Esophagus mucosa (tissue), 1 donor: Measurements from ENCODE around the gene ZFPM1. TPM values are rescaled to one million over a fixed set of nuclear protein-coding genes. Genes with fewer than 3 reads are reported as not detected.

ENCODE experiments used
- ATAC-seq: fragments of 200-7000 bp; cut with Tn5 transposase; one replicate; pipeline ENCODE4 v1.9.1; 2020
- total RNA-seq: library from RNA; stranded (reverse); gene quantifications from one replicate; pipeline ENCODE4 v1.2.4, GENCODE V29; 2023
- donor health status: DM: yes; HTN: yes; CAD: no.

The ZFPM1 gene
- total RNA-seq, 1 donor from 2014 or later: 3.2 TPM

GRCh38 chr16:88530051-88530857 is 77.2 kb downstream of the ZFPM1 start:
- ATAC-seq: no peak

DNA sequence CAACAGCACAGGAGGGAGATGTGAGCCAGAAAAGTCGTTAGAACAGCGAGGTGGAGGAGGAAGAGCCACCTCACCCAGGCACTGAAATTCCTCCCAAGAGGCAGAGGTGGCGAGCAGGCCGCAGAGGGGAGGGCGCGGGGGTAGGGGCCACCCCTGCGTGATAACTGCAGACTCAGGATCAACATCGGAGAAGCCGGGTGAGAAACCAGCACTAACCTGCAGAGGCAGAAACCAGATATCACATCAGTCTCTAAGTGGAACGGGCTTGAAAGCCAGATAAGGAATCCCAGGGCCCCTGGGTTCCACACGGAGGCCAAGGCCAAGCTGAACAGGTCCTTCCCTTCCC is 77.8 kb downstream of the ZFPM1 start:
- no peak for ATAC-seq

DNA sequence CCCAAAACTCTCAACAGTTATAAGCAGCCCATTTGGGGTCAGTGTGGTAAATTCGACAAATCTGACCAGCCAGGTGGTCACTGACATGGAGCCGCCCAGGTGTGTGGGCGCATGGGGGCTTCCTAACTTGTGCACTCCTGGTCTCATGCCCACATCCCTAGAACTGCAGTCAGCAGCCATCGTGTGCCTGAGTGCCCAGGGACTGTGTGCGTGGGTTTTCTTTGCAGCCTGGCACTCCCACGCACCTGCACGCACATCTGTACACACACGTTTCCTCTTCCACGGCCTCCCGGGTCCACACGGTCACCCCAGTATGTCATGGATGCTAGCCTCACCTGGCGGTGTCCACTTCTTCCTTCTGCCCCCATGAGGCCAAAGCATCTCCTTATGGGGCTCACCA is 78.3 kb downstream of the ZFPM1 start:
- no peak for ATAC-seq

DNA sequence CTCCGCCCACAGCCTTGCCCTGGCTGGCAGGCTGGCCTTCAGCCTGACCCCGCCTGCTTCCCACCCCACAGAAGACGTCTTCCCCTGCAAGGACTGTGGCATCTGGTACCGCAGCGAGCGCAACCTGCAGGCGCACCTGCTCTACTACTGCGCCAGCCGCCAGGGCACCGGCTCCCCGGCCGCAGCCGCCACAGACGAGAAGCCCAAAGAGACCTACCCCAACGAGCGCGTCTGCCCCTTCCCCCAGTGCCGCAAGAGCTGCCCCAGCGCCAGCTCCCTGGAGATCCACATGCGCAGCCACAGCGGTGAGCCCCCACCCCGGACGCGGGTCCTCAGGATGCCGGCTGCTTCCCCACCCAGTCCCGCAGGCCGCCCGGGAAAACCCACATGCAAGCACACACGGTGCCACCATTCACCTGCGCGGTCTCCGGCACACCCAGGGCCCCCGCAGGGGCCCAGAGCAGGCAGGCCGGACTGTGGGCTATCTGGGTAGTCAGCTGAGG is 78.9 kb downstream of the ZFPM1 start:
- no peak for ATAC-seq

GRCh38 chr16:88532434-88533241 is 79.6 kb downstream of the ZFPM1 start:
- no peak for ATAC-seq

GRCh38 chr16:88533381-88533917 is 80.4 kb downstream of the ZFPM1 start:
- peak; percentile 3 for ATAC-seq

GRCh38 chr16:88533932-88534637 is 81.0 kb downstream of the ZFPM1 start:
- peak; percentile 61 for ATAC-seq

DNA sequence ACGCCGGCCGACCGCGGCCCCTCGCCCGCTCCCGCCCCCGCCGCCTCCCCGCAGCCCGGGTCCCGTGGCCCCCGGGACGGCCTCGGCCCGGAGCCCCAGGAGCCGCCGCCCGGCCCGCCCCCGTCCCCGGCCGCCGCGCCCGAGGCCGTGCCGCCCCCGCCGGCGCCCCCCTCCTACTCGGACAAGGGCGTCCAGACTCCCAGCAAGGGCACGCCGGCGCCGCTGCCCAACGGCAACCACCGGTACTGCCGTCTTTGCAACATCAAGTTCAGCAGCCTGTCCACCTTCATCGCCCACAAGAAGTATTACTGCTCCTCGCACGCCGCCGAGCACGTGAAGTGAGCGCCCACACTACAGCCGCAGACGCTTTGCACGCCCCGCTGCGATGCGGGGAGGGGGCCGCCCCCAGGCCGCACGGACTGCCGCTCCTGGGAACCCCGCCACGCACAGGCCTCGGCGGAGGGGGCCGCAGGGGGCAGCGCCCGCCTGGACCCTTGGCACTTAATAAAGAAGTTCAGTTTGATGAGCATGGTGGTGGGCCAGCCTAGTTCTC is 81.6 kb downstream of the ZFPM1 start:
- no peak for ATAC-seq

DNA sequence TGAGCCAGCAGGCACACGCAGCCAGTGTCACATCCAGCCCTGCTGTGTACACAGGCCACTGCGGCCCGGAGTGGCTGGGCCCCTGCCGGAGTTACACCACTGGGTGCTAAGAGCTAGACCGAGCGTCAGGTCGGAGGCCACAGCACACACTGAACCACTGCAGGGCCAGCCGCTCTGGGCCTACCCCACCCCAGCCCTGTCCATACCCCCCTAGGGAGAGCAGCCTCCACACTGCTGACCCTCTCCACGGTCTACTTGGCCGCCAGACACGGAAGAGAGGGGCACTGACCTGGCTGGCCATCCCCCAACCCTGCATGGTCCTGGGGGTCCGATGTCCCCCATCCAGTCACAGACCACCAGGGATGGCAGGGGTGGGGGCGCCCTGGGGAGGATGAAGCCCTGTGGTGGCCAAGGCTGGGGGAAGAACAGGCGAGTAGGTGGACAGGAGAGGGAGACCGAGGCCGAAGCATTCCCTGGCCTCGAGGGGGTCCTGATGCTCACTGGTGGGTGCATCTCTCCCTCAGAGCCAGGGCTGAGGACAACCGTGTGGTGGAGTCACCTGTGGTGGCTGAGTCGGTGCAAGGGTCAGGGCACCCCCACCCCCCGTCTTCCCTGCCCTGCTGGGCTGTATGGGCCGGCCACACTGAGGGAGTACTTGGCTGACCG is 82.2 kb downstream of the ZFPM1 start:
- ATAC-seq: peak; percentile 1

DNA sequence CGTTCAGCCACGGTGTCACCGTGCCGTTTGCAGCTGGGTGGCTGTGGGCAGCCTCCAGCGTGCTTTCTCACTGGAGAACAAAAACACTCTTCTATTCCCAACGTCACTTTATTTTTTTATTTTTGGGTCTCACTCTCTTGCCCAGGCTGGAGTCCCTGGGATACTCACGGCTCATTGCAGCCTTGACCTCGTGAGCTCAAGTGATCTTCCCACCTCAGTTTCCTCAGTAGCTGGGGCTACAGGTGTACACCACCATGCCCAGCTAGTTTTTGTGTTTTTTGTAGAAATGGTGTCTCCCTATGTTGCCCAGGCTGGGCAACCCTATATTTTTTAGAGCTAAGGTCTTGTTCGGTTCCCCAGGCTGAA is 82.8 kb downstream of the ZFPM1 start:
- no peak for ATAC-seq

GRCh38 chr16:88536510-88536909 is 83.4 kb downstream of the ZFPM1 start:
- ATAC-seq: no peak

DNA sequence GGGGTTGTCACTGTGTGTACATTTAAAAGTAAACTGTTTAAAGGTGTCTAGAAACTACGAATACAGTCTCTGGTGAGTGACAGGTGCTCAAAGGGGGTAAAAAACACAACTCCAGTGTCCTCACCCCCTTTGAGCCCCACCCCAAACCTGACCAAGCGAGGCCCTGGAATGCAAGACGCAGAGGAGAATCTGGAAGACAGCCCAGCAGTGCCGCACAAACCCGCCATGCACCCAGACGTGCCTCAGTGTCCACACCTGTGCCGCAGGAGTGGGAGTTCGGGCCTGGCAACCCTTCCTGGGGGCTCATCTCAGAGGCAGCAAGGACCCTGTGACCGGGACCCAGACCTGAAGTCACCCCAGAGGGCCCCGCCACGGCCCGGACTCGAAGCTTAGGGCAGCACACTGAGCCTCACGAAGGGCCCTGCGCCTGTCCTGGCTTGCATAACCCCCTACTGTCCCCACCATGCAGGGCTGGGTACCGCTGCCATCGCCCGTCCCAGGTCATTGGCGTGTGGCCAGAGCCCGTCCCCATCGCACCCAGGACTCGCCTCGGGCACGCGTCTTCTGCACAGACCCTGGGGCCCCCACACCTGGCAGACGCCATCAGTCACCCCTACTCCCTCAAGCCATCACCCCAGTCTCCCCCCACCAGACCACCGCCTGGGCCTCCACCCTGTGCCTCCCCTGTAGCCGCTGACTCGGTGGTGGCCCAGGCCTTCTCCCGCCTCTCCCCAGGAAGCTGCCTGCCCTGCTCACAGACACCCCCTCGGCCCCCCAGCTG is 84.1 kb downstream of the ZFPM1 start:
- peak; percentile 7 for ATAC-seq

DNA sequence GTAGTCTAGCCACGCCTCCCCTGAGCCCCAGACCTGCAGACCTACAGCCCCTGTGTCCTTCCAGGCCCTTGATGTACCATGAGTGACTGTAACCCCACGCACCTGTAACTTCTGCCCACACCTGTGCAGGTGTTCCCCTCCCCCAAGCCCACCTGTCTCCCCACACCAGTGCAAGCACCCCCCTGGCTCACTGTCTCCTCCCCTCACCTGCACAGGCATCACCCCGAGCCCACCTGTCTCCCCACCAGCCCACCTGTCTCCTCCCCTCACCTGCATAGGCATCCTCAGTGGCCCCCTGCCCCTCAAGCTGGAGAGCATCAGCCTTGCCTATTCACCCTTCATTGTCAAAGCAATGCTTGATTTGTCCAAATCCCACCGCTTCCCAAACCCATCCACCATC is 84.8 kb downstream of the ZFPM1 start:
- ATAC-seq: no peak

DNA sequence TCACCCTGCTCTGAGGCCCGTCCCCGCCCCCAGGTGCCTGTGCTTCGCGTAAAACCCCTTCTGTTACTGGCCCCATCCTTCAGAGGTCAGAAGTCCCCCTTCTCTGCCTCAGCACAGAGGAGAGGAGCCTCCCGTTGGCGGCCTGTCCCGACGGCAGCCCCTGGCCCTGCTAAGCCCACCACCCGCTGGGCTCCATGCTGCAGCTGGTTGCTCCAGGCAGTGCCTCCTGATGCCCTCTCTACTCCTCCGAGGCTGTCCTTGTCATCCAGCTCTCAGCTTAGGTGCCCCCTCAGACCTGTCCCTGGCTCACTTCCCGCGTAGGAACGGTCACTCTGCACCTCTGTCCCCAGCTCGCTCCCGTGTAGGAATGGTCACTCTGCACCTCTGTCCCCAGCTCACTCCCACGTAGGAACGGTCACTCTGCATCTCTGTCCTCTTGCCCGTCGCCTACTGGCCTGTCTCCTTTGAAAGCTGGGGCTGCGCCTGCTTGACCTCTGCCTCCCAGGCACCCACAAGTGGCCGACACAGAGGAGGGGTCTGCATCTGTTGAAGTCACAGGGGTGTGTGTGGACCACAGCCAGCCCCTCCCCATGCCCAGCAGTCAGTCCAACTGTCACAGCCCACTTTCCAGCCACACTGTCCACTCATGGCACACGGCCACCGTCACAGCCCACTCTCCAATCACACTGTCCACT is 85.4 kb downstream of the ZFPM1 start:
- ATAC-seq: no peak

- ATAC-seq: no peak
Measured at GRCh38 chr16:88539261-88539651, 86.2 kb downstream of the ZFPM1 start.

- ATAC-seq: no peak
Measured at GRCh38 chr16:88539652-88540345, 86.7 kb downstream of the ZFPM1 start.

GRCh38 chr16:88540346-88540977 is 87.4 kb downstream of the ZFPM1 start:
- ATAC-seq: peak; percentile 6

GRCh38 chr16:88541831-88542616 is 88.9 kb downstream of the ZFPM1 start:
- no peak for ATAC-seq
